ENCODE results near the gene JAK2.

GRCh38 chr9:4962085-4962484 lies 23.0 kb upstream of the JAK2 start:
- no peak for TF ChIP-seq CTCF (IDR thresholded peaks at IDR 0.05; ENCODE audit: low read length)
- TF ChIP-seq EZH2 (IDR thresholded peaks at IDR 0.05; ENCODE audit: borderline replicate concordance, low read length), result no peak

Measured in OCI-LY1 (cell line).